Activated B cell treated with CpG ODN at 0.5 μM for 24 hours (primary cell): ENCODE measurements around the gene SPDYC. TPM values are rescaled to one million over a fixed set of nuclear protein-coding genes. Genes with fewer than 3 reads are reported as not detected.

Experiments used
- ATAC-seq: fragments of 200-7000 bp; cut with Tn5 transposase; one replicate; pipeline ENCODE4 v1.10.0; 2021; ENCODE audit warnings: low read depth, mild to moderate bottlenecking, moderate library complexity
- CTCF ChIA-PET: fragments of 350-600 bp; sonication (Branson Sonifier 250); formaldehyde crosslinking; loops from one replicate; lab custom pipeline; 2021; ENCODE audit warnings: antibody characterized with exemption; lab: Charles Lee
- POLR2A ChIA-PET: fragments of 350-600 bp; sonication (Branson Sonifier 250); formaldehyde crosslinking; loops from one replicate; lab custom pipeline; 2021; ENCODE audit warnings: antibody characterized with exemption; lab: Charles Lee
- DNase-seq: peaks from one replicate; pipeline ENCODE4 v3.0.0; 2022
- H3K27ac Mint-ChIP-seq: one replicate; pipeline ENCODE4 v1.8.0; 2020; ENCODE audit warnings: mixed read lengths
- H3K27me3 Mint-ChIP-seq: one replicate; pipeline ENCODE4 v1.8.0; 2021; ENCODE audit warnings: mixed read lengths
- H3K36me3 Mint-ChIP-seq: one replicate; pipeline ENCODE4 v1.8.0; 2021; ENCODE audit warnings: low read depth, mixed read lengths
- H3K4me1 Mint-ChIP-seq: one replicate; pipeline ENCODE4 v1.8.0; 2021; ENCODE audit warnings: mixed read lengths
- H3K4me3 Mint-ChIP-seq: one replicate; pipeline ENCODE4 v1.8.0; 2020; ENCODE audit warnings: mild to moderate bottlenecking, mixed read lengths
- H3K9me3 Mint-ChIP-seq: one replicate; pipeline ENCODE4 v1.8.0; 2020; ENCODE audit warnings: mixed read lengths
- intact Hi-C: fragments of 100-400 bp; cut with micrococcal nuclease; formaldehyde crosslinking; loops from one replicate; pipeline ENCODE4 v1.15.1; 2024
- total RNA-seq: library from RNA; stranded (reverse); gene quantifications from 2 replicates; pipeline ENCODE4 v1.2.3, GENCODE V29; 2022
- TF ChIP-seq, protein P1 (sequence below): fragments of 200-600 bp; IDR thresholded peaks from one replicate; pipeline ENCODE4 v1.8.0; 2022; ENCODE audit warnings: antibody characterized with exemption, mild to moderate bottlenecking

Gene SPDYC
- total RNA-seq, 1 donor from 2014 or later = not detected

DNA sequence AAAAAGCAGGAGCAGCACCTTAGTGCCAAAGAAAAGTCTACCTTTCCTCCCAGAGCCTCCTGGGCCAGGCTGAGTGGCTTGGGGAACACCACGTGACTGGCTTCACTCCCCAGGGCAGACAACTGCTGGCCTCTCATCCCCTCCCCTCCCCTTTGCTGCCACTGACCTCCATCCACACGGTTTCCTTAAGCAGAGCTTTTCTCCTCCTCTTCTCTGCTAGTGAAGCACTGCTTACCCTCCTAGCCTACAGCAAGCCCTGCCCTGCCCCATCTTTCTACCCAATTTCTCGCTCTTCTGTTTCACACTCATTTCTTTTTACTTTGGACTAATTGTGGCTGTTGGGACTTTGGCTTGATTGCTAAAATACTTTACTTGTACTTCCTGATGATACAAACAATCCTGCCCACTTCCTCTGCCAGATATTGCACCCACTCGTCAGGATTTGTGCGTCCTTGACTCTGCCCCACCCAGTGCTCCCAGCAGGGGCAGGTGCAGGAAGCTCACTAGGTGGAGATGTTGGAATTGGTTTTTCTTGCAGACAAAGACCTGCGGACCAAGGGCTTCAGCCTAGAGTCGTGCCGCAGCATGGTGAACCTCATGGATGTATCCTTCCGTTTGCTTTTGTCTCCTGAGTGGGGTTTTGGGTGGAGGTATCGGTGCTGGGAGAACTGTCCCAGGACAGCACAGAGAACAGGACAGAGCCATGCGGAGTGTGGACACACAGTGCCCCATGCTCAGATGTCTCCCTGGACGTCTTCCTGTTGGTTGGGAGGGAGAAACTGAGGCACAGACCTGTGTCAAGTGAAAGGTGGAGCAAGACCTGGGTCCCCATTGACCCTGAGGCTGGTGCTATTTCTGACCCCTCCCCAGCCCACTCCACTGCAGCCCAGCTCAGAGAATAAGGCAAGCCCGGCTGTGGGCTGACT, 39.0 kb downstream of the SPDYC start:
- Mint-ChIP-seq H3K27me3 (no peaks in the 10 kb centered on the region), H3K9me3 (no peaks in the 10 kb centered on the region), H3K4me3 (no peak overlapping the region), H3K36me3 (peaks cover 71% of the 10 kb centered on the region), H3K27ac (peak overlapping the region; percentile 19), H3K4me1 (peaks cover 3% of the 10 kb centered on the region)
- POLR2A ChIA-PET = interaction anchor here (0.7 kb wide), 1 partner anchor 396 kb away, joined by 3 read pairs; no protein-coding TSS in a partner anchor
- CTCF ChIA-PET = no interaction called here
- intact Hi-C loops = no loop called here
- TF ChIP-seq, protein P1, sequence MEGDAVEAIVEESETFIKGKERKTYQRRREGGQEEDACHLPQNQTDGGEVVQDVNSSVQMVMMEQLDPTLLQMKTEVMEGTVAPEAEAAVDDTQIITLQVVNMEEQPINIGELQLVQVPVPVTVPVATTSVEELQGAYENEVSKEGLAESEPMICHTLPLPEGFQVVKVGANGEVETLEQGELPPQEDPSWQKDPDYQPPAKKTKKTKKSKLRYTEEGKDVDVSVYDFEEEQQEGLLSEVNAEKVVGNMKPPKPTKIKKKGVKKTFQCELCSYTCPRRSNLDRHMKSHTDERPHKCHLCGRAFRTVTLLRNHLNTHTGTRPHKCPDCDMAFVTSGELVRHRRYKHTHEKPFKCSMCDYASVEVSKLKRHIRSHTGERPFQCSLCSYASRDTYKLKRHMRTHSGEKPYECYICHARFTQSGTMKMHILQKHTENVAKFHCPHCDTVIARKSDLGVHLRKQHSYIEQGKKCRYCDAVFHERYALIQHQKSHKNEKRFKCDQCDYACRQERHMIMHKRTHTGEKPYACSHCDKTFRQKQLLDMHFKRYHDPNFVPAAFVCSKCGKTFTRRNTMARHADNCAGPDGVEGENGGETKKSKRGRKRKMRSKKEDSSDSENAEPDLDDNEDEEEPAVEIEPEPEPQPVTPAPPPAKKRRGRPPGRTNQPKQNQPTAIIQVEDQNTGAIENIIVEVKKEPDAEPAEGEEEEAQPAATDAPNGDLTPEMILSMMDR = no peak
- DNase-seq (no peak), ATAC-seq (no peak)

DNA sequence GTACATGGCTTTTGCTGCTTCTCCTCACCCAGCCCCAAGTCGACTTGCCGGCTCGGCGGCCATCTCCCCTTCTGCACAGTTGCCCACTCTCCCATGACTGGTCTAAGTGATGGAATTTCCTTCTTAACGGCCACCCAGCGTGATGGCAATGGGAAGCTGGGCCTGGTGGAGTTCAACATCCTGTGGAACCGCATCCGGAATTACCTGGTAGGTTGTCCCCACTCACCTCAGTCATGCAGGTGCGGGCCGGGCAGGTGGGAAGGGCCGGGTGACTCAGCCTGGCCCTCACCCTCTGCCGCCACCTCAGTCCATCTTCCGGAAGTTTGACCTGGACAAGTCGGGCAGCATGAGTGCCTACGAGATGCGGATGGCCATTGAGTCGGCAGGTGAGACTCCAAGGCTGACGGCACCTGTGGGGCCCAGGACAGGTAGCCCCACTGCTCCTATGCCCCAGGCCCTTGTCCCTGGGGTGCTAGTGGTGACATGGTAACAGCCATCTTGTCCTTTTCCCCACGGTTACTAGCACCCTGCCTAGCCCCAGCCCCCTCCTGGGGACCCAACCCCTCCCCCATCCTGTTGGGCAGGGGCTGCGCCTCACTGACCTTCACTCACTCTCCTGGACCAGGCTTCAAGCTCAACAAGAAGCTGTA, 39.8 kb downstream of the SPDYC start:
- Mint-ChIP-seq H3K9me3 (no peaks in the 10 kb centered on the region), H3K36me3 (peaks cover 64% of the 10 kb centered on the region), H3K27me3 (no peaks in the 10 kb centered on the region), H3K4me3 (no peak overlapping the region), H3K4me1 (peaks cover 8% of the 10 kb centered on the region), H3K27ac (no peak overlapping the region)
- TF ChIP-seq, protein P1 = no peak
- POLR2A ChIA-PET = no interaction called here
- intact Hi-C loops = no loop called here
- CTCF ChIA-PET = no interaction called here
- ATAC-seq (no peak), DNase-seq (no peak)

DNA sequence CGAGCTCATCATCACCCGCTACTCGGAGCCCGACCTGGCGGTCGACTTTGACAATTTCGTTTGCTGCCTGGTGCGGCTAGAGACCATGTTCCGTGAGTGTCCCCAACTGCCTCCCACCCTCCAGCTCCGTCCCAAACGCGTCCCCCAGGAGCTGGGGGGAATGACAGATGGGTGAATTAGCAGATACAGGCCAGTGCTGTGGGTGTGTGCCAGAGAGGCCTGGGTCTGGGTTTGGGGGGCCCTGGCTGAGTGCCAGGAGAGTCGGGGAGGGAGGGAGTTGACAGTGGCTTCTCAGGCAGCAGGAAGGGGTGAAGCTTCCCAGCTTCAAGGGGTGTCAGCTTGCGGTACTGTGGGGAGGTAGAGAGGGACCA, 40.3 kb downstream of the SPDYC start:
- Mint-ChIP-seq H3K36me3 (peaks cover 59% of the 10 kb centered on the region), H3K4me3 (no peak overlapping the region), H3K27ac (no peak overlapping the region), H3K4me1 (peaks cover 8% of the 10 kb centered on the region), H3K27me3 (no peaks in the 10 kb centered on the region), H3K9me3 (no peaks in the 10 kb centered on the region)
- TF ChIP-seq, protein P1 = no peak
- POLR2A ChIA-PET = interaction anchor here (0.6 kb wide), 1 partner anchor 129 kb away, joined by 3 read pairs; no protein-coding TSS in a partner anchor
- intact Hi-C loops = no loop called here
- ATAC-seq (no peak), DNase-seq (no peak)
- CTCF ChIA-PET = no interaction called here

DNA sequence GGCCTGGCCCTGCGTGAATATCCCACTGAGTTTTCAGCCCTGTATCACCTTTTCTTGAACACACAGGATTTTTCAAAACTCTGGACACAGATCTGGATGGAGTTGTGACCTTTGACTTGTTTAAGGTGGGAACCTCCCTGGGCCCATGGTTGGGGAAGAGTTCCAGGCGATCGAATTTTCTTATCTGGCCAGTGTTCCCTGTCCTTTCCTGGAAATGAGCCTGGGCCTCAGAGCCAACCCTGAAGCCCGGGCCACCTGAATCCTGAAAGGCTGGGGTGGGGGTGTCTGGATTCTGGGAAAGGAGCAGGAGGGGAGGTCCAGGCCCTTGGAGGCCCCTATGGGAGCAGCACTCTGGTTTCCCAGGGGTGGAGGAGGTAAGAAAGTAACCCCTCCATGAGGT, 40.7 kb downstream of the SPDYC start:
- TF ChIP-seq, protein P1 = no peak
- intact Hi-C loops = no loop called here
- no peak for DNase-seq
- no peak overlapping the region for H3K27ac Mint-ChIP-seq
- no peaks in the 10 kb centered on the region for H3K9me3 Mint-ChIP-seq
- H3K36me3 Mint-ChIP-seq = peaks cover 55% of the 10 kb centered on the region
- peaks cover 8% of the 10 kb centered on the region for H3K4me1 Mint-ChIP-seq
- ChIA-PET CTCF (no interaction called here), POLR2A (interaction anchor here (0.6 kb wide), 1 partner anchor 128 kb away, joined by 3 read pairs; no protein-coding TSS in a partner anchor)
- H3K27me3 Mint-ChIP-seq = no peaks in the 10 kb centered on the region
- H3K4me3 Mint-ChIP-seq = no peak overlapping the region
- no peak for ATAC-seq
